ENCODE results near the gene SLC15A1. TPM values are rescaled to one million over a fixed set of nuclear protein-coding genes. Genes with fewer than 3 reads are reported as not detected.

Gene SLC15A1
- total and polyA plus RNA-seq, 4 donors: 5.8 to 19.7 (median 11.6) TPM

- no peak for TF ChIP-seq REST (IDR thresholded peaks at IDR 0.05)
- TF ChIP-seq HNF4A (conservative IDR thresholded peaks at IDR 0.05): no peak
- TF ChIP-seq EGR1 (IDR thresholded peaks at IDR 0.05; ENCODE audit: low read depth in 2 of 2): no peak
- TF ChIP-seq HNF4G (IDR thresholded peaks at IDR 0.05): no peak
- TF ChIP-seq, protein P1, sequence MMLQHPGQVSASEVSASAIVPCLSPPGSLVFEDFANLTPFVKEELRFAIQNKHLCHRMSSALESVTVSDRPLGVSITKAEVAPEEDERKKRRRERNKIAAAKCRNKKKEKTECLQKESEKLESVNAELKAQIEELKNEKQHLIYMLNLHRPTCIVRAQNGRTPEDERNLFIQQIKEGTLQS (IDR thresholded peaks at IDR 0.05): no peak
- TF ChIP-seq, protein P2, sequence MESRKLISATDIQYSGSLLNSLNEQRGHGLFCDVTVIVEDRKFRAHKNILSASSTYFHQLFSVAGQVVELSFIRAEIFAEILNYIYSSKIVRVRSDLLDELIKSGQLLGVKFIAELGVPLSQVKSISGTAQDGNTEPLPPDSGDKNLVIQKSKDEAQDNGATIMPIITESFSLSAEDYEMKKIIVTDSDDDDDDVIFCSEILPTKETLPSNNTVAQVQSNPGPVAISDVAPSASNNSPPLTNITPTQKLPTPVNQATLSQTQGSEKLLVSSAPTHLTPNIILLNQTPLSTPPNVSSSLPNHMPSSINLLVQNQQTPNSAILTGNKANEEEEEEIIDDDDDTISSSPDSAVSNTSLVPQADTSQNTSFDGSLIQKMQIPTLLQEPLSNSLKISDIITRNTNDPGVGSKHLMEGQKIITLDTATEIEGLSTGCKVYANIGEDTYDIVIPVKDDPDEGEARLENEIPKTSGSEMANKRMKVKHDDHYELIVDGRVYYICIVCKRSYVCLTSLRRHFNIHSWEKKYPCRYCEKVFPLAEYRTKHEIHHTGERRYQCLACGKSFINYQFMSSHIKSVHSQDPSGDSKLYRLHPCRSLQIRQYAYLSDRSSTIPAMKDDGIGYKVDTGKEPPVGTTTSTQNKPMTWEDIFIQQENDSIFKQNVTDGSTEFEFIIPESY (IDR thresholded peaks at IDR 0.05): no peak
- no peak for TF ChIP-seq NR2F2 (IDR thresholded peaks at IDR 0.05)
- TF ChIP-seq GABPA (IDR thresholded peaks at IDR 0.05 in 1 of 2, conservative IDR thresholded peaks at IDR 0.05 in 1 of 2): no peak
- TF ChIP-seq JUND (IDR thresholded peaks at IDR 0.05): no peak
- TF ChIP-seq TAF1 (conservative IDR thresholded peaks at IDR 0.05): no peak
- TF ChIP-seq CTCF (IDR thresholded peaks at IDR 0.05; ENCODE audit: low read depth, low read length, missing input control): no peak
- no peak for TF ChIP-seq RAD21 (IDR thresholded peaks at IDR 0.05)
- TF ChIP-seq YY1 (IDR thresholded peaks at IDR 0.05): no peak
- TF ChIP-seq MAX (IDR thresholded peaks at IDR 0.05): no peak
- no peak for TF ChIP-seq FOXA1 (IDR thresholded peaks at IDR 0.05)
- TF ChIP-seq RXRA (IDR thresholded peaks at IDR 0.05): no peak
- TF ChIP-seq SP1 (IDR thresholded peaks at IDR 0.05): no peak
- no peak for TF ChIP-seq FOXA2 (IDR thresholded peaks at IDR 0.05)
- no peak overlapping the region for H3K4me3 ChIP-seq (ENCODE audit: low read depth in 1 of 3, low read length in 3 of 3)
- peaks cover 0 to 5% (median 2%) of the 10 kb centered on the region in 4 donors for H3K4me1 ChIP-seq (ENCODE audit: control insufficient read depth in 4 of 4, insufficient read depth in 4 of 4, low read length in 3 of 4)
- no peaks in the 10 kb centered on the region for H3K9me3 ChIP-seq (ENCODE audit: control insufficient read depth in 4 of 4, low read length in 3 of 4)
- H3K36me3 ChIP-seq (ENCODE audit: control insufficient read depth in 4 of 4, insufficient read depth in 3 of 4, low read depth in 1 of 4, low read length in 3 of 4): no peaks in the 10 kb centered on the region
- WGBS: 92% methylated on average over 8 of the region's 8 CpGs
- no peak overlapping the region for H3K27ac ChIP-seq (ENCODE audit: low read depth in 1 of 2, low read length in 2 of 2)
- no peak for DNase-seq (ENCODE audit: low spot score)
- no peaks in the 10 kb centered on the region for H3K27me3 ChIP-seq (ENCODE audit: control insufficient read depth in 4 of 4, insufficient read depth in 4 of 4, low read length in 3 of 4)
- no peak overlapping the region for H3K9ac ChIP-seq (ENCODE audit: low read depth in 1 of 2, low read length in 2 of 2)
These were observed 94.9 kb downstream of the SLC15A1 start for GRCh38 chr13:98657506-98658085.

Data from liver (tissue), 9 donors.